Colonic mucosa (tissue), 4 donors: Measurements from ENCODE around the gene CHMP3. TPM values are rescaled to one million over a fixed set of nuclear protein-coding genes. Genes with fewer than 3 reads are reported as not detected.

Experiments
- DNase-seq: peaks from one replicate; pipeline ENCODE4 v3.0.0-alpha.2; 2020
- H3K27ac ChIP-seq: fragments of 200-600 bp; one replicate; pipeline ENCODE4 v1.8.0; 2021
- H3K27me3 ChIP-seq: fragments of 200-600 bp; one replicate; pipeline ENCODE4 v1.8.0; 2021
- H3K36me3 ChIP-seq: fragments of 200-600 bp; one replicate; pipeline ENCODE4 v1.8.0; 2021
- H3K4me1 ChIP-seq: fragments of 200-600 bp; one replicate; pipeline ENCODE4 v1.8.0; 2021; ENCODE audit warnings: mild to moderate bottlenecking
- H3K4me3 ChIP-seq: fragments of 200-600 bp; one replicate; pipeline ENCODE4 v1.8.0; 2021
- H3K9ac ChIP-seq, 2 donors: one replicate each; pipeline ENCODE4 v1.7.0; 2013; ENCODE audit warnings: control low read depth in 2 of 2, low read depth in 2 of 2, low read length in 2 of 2
- H3K9me3 ChIP-seq: fragments of 200-600 bp; one replicate; pipeline ENCODE4 v1.8.0; 2021
- intact Hi-C: fragments of 100-400 bp; cut with DNase I; formaldehyde crosslinking; loops from one replicate; pipeline ENCODE4 v1.14.1; 2022
- total RNA-seq, 2 donors: library from RNA; stranded (reverse); fragmentation: NEBNext Ultra II Directional in 1 of 2; extraction: Animal tissue kit (Norgen Biotek cat#: 25700) in 1 of 2; gene quantifications; one replicate each; pipeline ENCODE4 v1.2.1, GENCODE V29; 2021
- TF ChIP-seq, protein P1 (sequence below): fragments of 200-600 bp; IDR thresholded peaks from one replicate; pipeline ENCODE4 v1.8.0; 2022; ENCODE audit warnings: antibody characterized with exemption, mild to moderate bottlenecking
- donor health status: healthy.
- donor health status: DM: no; HTN: no; CAD: no.
- donor health status: DM: no; HTN: no; CAD: no.

Gene CHMP3
- total RNA-seq, 2 donors from 2014 or later: 115 to 186 TPM

DNA sequence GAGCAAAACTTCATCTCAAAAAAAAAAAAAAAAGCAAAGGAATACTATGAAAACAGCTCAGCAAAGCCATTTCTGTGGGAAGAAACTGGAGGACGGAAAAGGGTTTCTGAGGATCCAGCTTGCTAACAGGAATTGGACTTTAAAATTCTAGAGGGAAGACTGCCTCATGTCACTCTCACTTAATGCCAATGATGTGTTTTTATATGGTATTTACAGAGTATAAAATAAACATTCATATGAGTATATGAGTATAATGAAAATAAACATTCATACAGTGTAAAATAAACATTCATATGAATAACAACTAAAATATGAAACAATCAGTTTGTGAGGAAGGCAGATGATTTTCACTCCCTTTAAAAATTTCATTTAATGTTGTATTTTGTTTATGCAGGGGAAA is 43.9 kb downstream of the CHMP3 start:
- DNase-seq: no peak
- TF ChIP-seq, protein P1, sequence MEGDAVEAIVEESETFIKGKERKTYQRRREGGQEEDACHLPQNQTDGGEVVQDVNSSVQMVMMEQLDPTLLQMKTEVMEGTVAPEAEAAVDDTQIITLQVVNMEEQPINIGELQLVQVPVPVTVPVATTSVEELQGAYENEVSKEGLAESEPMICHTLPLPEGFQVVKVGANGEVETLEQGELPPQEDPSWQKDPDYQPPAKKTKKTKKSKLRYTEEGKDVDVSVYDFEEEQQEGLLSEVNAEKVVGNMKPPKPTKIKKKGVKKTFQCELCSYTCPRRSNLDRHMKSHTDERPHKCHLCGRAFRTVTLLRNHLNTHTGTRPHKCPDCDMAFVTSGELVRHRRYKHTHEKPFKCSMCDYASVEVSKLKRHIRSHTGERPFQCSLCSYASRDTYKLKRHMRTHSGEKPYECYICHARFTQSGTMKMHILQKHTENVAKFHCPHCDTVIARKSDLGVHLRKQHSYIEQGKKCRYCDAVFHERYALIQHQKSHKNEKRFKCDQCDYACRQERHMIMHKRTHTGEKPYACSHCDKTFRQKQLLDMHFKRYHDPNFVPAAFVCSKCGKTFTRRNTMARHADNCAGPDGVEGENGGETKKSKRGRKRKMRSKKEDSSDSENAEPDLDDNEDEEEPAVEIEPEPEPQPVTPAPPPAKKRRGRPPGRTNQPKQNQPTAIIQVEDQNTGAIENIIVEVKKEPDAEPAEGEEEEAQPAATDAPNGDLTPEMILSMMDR: no peak
- Histone ChIP-seq H3K9me3 (no peaks in the 10 kb centered on the region), H3K27me3 (no peaks in the 10 kb centered on the region), H3K36me3 (no peaks in the 10 kb centered on the region), H3K27ac (no peak overlapping the region), H3K4me1 (no peaks in the 10 kb centered on the region), H3K9ac (no peak overlapping the region), H3K4me3 (no peak overlapping the region)
- intact Hi-C loops: no loop called here

DNA sequence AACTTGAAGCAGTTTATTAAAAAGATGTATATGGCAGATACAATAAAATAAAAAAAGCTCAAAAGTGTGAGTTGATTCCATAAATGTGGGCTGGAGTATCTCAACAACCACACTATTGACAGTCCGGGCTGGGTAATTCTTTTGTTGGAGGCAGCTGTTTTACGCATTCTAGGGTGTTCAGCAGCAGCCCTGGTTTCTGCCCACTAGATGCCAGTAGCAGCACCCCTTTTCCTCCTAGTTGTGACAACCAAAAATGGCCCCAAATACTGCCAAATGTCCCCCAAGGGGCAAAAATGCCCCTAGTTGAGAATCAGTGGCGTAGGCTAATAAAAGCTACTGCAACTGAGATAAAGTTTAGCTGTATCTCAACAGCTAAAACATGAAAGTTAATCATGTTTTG is 44.8 kb downstream of the CHMP3 start:
- no peak overlapping the region for H3K27ac ChIP-seq
- TF ChIP-seq, protein P1: no peak
- no peaks in the 10 kb centered on the region for H3K4me1 ChIP-seq
- H3K36me3 ChIP-seq: no peaks in the 10 kb centered on the region
- no peaks in the 10 kb centered on the region for H3K27me3 ChIP-seq
- DNase-seq: no peak
- no peak overlapping the region for H3K4me3 ChIP-seq
- intact Hi-C loops: no loop called here
- H3K9me3 ChIP-seq: no peaks in the 10 kb centered on the region
- no peak overlapping the region for H3K9ac ChIP-seq

DNA sequence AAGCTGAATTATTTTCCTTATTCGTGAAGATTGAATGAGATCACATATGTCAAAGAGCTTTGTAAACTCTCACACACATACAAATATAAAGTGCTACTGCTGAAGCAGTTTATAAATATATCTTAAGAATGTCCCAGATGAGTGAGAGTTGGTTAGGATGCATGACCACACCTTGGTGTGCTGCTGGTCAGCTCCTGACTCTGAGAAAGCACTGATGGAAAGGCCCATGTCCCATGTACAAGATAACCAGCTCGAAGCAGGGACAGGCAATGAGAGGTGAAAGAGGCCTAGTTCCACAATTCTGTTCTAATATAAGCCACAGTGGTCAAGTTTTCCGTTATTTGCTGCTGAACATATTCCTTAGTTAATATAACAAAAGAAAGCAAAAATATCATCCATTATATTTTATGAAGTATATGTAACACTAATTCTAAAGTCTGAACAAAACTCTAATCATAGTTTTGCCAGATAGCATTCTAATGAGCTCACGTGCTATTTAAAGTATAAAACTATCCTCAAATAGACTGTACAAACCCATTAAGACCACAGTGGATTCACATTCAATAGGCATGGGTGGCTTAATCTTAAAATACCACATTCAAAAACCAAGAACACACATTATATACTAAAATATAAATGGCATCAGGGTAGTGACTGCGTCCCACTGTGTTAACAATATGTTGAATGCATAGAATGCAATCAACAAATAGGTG is 49.1 kb downstream of the CHMP3 start:
- intact Hi-C loops: no loop called here
- Histone ChIP-seq H3K27ac (no peak overlapping the region), H3K4me1 (no peaks in the 10 kb centered on the region), H3K9ac (no peak overlapping the region), H3K9me3 (no peaks in the 10 kb centered on the region), H3K27me3 (no peaks in the 10 kb centered on the region), H3K4me3 (no peak overlapping the region), H3K36me3 (no peaks in the 10 kb centered on the region)
- DNase-seq: no peak
- TF ChIP-seq, protein P1: no peak

DNA sequence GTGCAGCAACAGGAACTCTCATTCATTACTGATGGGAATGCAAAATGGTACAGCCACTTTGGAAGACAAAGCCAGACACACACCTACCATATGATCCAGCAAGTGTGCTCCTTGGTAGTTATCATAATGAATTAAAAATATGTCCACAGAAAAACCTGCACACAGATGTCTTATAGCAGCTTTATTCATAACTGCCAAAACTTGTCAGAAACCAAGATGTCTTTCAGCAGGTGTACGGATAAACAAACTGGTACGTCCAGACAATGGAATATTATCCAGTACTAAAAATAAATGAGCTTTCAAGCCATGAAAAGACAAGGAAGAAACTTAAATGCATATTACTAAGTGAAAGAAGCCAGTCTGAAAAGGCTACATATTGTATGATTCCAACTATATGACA is 50.4 kb downstream of the CHMP3 start:
- Histone ChIP-seq H3K9me3 (no peaks in the 10 kb centered on the region), H3K27ac (no peak overlapping the region), H3K9ac (no peak overlapping the region), H3K27me3 (no peaks in the 10 kb centered on the region), H3K4me1 (no peaks in the 10 kb centered on the region), H3K4me3 (no peak overlapping the region), H3K36me3 (no peaks in the 10 kb centered on the region)
- TF ChIP-seq, protein P1: no peak
- no peak for DNase-seq
- intact Hi-C loops: no loop called here

DNA sequence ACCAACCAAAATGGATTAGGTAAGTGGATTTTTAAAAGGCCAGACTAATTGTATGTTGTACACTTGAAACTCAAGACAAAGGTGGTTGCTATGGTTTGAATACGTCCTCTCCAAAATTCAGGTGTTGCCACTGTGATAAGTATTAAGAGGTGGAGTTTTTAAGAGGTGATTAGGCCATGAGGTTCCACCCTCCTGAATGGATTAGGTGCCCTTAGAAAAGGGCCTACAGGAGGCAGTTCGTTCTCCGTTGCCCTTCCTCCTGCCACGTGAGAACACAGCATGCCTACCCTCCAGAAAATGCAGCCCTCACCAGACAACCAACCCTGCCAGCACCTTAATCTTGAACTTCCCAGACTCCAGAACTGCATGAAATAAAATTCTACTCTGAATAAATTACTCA is 51.2 kb downstream of the CHMP3 start:
- intact Hi-C loops: no loop called here
- DNase-seq: no peak
- Histone ChIP-seq H3K9me3 (no peaks in the 10 kb centered on the region), H3K36me3 (no peaks in the 10 kb centered on the region), H3K27ac (no peak overlapping the region), H3K27me3 (no peaks in the 10 kb centered on the region), H3K9ac (no peak overlapping the region), H3K4me1 (no peaks in the 10 kb centered on the region), H3K4me3 (no peak overlapping the region)
- TF ChIP-seq, protein P1: no peak
